ENCODE results near the gene GATC. TPM values are rescaled to one million over a fixed set of nuclear protein-coding genes. Genes with fewer than 3 reads are reported as not detected.
A peak's percentile ranks its signal among the peaks of the same experiment; 100 is the strongest.

Gene GATC
- total and polyA plus RNA-seq, 2 donors (not counting 1 experiment from before 2014, with no cell fraction given), result 15.0 to 26.0 TPM

GRCh38 chr12:120497524-120498150 is 51.4 kb downstream of the GATC start:
- POLR2A ChIA-PET, result no interaction called here
- Mint-ChIP-seq H3K4me3 (peak overlapping the region; percentile 98), H3K27ac (peak overlapping the region; percentile 93), H3K4me1 (peaks cover 28% of the 10 kb centered on the region), H3K27me3 (no peaks in the 10 kb centered on the region), H3K9me3 (ENCODE audit: insufficient read depth) (no peaks in the 10 kb centered on the region)
- Histone ChIP-seq H3K4me2 (replicated peaks; ENCODE audit: low read depth, low read length, poor library complexity, severe bottlenecking) (peak overlapping the region; percentile 87), H3K27ac (ENCODE audit: low read length in 2 of 2) (peak overlapping the region in 1 of 2 donors; percentile 78), H2AFZ (ENCODE audit: insufficient read depth, low read depth, low read length, poor library complexity, severe bottlenecking) (no peak overlapping the region), H3K4me1 (ENCODE audit: control insufficient read depth in 2 of 2, insufficient read depth in 2 of 2, low read length in 2 of 2) (peaks cover 17% of the 10 kb centered on the region in 2 donors), H3K4me3 (ENCODE audit: control extremely low read depth in 1 of 5, extremely low read depth in 1 of 5, insufficient read depth in 1 of 5, low read depth in 2 of 5, low read length in 4 of 5) (peak overlapping the region; percentile 35 to 90 (median 83)), H3K27me3 (replicated peaks in 1 of 4; ENCODE audit: control extremely low read depth in 1 of 4, control insufficient read depth in 3 of 4, insufficient read depth in 4 of 4, low read length in 3 of 4) (no peaks in the 10 kb centered on the region), H3K9ac (ENCODE audit: low read length) (peak overlapping the region; percentile 82), H3K36me3 (replicated peaks in 1 of 2; ENCODE audit: control extremely low read depth in 1 of 2, control insufficient read depth in 1 of 2, extremely low read depth in 1 of 2, insufficient read depth in 2 of 2, low read length in 1 of 2) (peaks cover 0 to 5% of the 10 kb centered on the region in 2 experiments), H4K20me1 (ENCODE audit: control insufficient read depth, insufficient read depth, low read length, poor library complexity, severe bottlenecking) (peaks cover 20% of the 10 kb centered on the region), H3K9me3 (ENCODE audit: control extremely low read depth in 1 of 3, control insufficient read depth in 2 of 3, insufficient read depth in 1 of 3, low read length in 2 of 3) (no peaks in the 10 kb centered on the region), H3K79me2 (ENCODE audit: control insufficient read depth, insufficient read depth, low read length) (peaks cover 24% of the 10 kb centered on the region)
- ATAC-seq (ENCODE audit: low read depth), result no peak
- TF ChIP-seq EZH2 (IDR thresholded peaks at IDR 0.05; ENCODE audit: borderline replicate concordance, insufficient read depth, low read depth, low read length, poor library complexity, severe bottlenecking) (no peak), CTCF (IDR thresholded peaks at IDR 0.05) (no peak)
- no peak for DNase-seq
- intact Hi-C loops (cut with micrococcal nuclease), result loop anchor here (2.0 to 5.0 kb wide), 2 partner anchors 51 to 85 kb away; partner anchors contain the start of genes GATC, POP5 and TRIAP1
- CTCF ChIA-PET, result interaction anchor here (1.1 to 2.1 kb wide), 3 partner anchors 41 to 140 kb away, joined by 4 to 9 read pairs (median 4); no protein-coding TSS in a partner anchor
- WGBS (ENCODE audit: insufficient coverage), result 55% methylated on average over 2 of the region's 9 CpGs
